Fibroblast of the aortic adventitia (primary cell): Measurements from ENCODE around the gene ENTPD1. TPM values are rescaled to one million over a fixed set of nuclear protein-coding genes. Genes with fewer than 3 reads are reported as not detected.
"Not testable (repeated sequence)": the region's sequence is repeated elsewhere in the genome, so short reads cannot be mapped to it uniquely, and the experiment has no call there.

Experiments
- DNase-seq: peaks from one replicate; pipeline ENCODE4 v3.0.0-alpha.2; 2010; ENCODE audit warnings: low read depth
- H3K4me3 ChIP-seq: 2 replicates; pipeline ENCODE4 v1.5.1; 2011; ENCODE audit warnings: low read depth, mild to moderate bottlenecking, control low read depth, low read length, moderate library complexity
- total RNA-seq: library from RNA; depleted of rRNA; stranded (reverse); fragments of >200 nt; gene quantifications from 2 replicates; pipeline ENCODE4 v1.2.3, GENCODE V29; 2012; ENCODE audit warnings: low replicate concordance
- TF ChIP-seq, protein P1 (sequence below): IDR thresholded peaks from 2 replicates; pipeline ENCODE4 v1.5.1; 2011; ENCODE audit warnings: mild to moderate bottlenecking, low read length, control low read depth, inconsistent platforms; ENCODE audit not compliant: insufficient read depth

ENTPD1 gene
- total RNA-seq, 1 donor: 0.09 TPM

DNA sequence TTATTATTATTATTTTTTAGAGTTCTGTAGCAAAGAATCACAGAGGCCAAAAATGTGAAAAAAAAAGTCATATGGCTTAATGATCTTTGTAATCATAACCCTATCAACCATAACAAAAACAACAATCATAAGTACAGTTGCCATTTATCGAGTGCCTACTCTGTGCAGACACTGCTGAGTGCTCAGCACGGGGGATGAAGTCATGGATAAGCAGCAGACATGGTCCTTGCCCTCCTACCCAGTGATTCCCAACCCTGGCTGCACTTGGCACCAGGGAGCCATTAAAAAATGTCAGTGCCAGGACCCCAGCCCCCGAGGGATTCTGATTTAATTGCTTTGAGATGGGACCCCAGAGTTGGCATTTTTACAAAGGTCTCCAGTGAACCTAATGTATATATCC lies 38.2 kb downstream of the ENTPD1 start:
- no peak for DNase-seq
- TF ChIP-seq, protein P1, sequence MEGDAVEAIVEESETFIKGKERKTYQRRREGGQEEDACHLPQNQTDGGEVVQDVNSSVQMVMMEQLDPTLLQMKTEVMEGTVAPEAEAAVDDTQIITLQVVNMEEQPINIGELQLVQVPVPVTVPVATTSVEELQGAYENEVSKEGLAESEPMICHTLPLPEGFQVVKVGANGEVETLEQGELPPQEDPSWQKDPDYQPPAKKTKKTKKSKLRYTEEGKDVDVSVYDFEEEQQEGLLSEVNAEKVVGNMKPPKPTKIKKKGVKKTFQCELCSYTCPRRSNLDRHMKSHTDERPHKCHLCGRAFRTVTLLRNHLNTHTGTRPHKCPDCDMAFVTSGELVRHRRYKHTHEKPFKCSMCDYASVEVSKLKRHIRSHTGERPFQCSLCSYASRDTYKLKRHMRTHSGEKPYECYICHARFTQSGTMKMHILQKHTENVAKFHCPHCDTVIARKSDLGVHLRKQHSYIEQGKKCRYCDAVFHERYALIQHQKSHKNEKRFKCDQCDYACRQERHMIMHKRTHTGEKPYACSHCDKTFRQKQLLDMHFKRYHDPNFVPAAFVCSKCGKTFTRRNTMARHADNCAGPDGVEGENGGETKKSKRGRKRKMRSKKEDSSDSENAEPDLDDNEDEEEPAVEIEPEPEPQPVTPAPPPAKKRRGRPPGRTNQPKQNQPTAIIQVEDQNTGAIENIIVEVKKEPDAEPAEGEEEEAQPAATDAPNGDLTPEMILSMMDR: no peak
- H3K4me3 ChIP-seq: no peak overlapping the region

DNA sequence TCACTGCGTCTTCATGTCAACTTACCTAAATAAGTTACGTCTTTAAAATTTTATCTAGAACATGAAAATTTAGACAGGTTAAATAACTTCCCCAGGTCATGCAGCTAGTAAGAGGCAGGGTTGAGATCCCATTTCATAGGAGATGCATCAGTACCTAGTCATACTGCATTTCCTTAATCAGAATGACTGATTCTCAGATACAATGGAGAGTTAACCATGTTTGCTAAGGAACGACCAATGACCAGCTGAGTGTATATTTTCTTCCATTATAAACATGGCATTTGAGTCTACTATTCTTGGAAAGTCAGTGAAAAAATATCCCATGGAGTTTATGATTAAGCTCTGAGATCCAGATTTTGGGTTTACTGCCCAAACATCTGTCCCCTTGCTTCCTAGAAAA lies 39.6 kb downstream of the ENTPD1 start:
- TF ChIP-seq, protein P1: no peak
- no peak overlapping the region for H3K4me3 ChIP-seq
- DNase-seq: no peak

DNA sequence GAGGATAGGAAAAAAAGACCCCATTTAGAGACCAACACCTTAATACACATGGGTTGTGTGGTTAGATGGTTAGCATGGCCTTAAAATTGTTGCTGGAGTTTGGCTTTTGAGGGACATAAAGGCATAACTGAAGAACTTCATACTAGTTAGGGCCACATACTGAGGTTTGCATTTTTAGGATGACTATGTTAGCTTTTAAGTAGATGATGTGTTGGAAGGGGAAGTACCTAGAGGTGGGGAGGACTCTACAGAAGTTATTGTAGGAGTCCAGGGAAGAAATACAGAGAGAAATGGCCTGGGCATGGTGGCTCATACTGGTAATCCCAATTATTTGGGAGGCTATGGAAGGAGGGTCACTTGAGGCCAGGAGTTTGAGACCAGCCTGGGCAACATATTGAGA lies 40.5 kb downstream of the ENTPD1 start:
- no peak overlapping the region for H3K4me3 ChIP-seq
- DNase-seq: no peak
- TF ChIP-seq, protein P1: no peak

DNA sequence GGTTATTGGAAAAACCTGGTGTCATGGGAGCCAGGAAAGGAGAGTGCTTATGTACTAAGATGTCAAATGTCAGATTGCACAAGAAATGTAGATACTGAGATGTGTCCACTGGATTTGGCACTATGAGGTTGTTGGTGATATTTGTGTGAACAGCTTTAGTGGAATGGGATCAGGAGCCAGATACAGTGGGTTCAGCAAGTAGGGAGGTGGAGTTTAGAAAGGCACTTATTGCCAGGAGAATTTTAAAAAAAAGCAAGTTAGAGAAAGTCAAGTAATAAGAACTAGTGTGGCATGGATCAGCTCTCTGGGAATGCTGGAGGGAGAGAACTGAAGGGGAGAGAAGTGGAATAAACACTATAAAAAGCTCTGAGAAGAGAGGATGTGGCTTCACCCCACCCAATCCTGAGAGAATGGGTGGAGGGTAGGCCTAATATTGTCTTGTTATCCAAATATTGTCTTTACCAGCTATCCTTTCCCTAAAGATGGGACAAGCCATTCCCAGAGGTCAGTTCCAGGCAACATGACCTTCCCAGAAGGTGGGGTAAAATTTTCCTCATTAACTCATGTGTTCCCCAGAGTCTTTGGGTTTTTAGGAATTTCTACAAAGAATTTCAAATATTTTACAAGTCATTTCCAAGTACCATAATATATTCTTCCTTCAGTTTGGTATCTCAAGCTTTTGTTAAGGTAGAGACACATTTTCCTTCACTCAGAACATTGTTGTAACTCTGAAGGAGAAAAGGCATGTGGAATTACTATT lies 42.3 kb downstream of the ENTPD1 start:
- H3K4me3 ChIP-seq: no peak overlapping the region
- DNase-seq: peak; percentile 34
- TF ChIP-seq, protein P1: no peak

DNA sequence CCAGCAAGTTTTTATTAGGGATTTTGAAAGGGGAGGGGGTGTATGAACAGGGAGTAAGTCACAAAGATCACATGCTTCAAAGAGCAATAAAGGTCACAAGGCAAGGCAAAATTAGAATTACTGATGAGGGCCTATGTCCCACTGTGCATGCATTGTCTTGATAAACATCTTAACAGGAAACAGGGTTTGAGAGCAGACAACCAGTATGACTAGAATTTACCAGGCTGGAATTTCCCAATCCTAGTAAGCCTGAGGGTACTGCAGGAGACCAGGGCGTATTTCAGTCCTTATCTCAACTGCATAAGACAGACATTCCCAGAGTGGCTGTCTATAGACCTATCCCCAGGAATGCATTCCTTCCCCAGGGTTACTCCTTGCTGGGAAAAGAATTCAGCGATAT lies 44.3 kb downstream of the ENTPD1 start:
- DNase-seq, H3K4me3 ChIP-seq: not testable (repeated sequence)

DNA sequence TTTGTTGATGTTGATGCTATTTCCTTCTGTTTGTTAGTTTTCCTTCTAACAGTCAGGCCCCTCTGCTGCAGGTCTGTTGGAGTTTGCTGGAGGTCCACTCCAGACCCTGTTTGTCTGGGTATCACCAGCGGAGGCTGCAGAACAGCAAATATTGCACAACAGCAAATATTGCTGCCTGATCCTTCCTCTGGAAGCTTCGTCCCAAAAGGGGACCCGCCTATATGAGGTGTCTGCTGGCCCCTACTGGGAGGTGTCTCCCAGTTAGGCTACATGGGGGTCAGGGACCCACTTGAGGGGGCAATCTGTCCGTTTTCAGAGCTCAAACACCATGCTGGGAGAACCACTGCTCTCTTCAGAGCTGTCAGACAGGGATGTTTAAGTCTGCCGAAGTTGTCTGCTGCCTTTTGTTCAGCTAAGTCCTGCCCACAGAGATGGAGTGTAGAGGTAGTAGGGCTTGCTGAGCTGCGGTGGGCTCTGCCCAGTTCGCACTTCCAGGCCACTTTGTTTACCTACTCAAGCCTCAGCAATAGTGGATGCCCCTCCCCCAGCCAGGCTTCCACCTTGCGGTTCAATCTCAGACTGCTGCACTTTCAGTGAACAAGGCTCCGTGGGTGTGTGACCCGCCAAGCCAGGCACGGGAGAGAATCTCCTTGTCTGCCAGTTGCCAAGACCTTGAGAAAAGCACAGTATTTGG lies 50.9 kb downstream of the ENTPD1 start:
- not testable (repeated sequence) for H3K4me3 ChIP-seq, DNase-seq

DNA sequence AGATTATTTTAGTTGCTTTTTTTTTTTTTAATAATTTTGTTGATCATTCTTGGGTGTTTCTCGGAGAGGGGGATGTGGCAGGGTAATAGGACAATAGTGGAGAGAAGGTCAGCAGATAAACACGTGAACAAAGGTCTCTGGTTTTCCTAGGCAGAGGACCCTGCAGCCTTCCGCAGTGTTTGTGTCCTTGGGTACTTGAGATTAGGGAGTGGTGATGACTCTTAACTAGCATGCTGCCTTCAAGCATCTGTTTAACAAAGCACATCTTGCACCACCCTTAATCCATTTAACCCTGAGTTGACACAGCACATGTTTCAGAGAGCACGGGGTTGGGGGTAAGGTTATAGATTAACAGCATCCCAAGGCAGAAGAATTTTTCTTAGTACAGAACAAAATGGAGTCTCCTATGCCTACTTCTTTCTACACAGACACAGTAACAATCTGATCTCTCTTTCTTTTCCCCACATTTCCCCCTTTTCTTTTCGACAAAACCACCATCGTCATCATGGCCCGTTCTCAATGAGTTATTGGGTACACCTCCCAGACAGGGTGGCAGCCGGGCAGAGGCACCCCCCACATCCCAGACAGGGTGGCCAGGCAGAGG lies 52.8 kb downstream of the ENTPD1 start:
- not testable (repeated sequence) for DNase-seq, H3K4me3 ChIP-seq

DNA sequence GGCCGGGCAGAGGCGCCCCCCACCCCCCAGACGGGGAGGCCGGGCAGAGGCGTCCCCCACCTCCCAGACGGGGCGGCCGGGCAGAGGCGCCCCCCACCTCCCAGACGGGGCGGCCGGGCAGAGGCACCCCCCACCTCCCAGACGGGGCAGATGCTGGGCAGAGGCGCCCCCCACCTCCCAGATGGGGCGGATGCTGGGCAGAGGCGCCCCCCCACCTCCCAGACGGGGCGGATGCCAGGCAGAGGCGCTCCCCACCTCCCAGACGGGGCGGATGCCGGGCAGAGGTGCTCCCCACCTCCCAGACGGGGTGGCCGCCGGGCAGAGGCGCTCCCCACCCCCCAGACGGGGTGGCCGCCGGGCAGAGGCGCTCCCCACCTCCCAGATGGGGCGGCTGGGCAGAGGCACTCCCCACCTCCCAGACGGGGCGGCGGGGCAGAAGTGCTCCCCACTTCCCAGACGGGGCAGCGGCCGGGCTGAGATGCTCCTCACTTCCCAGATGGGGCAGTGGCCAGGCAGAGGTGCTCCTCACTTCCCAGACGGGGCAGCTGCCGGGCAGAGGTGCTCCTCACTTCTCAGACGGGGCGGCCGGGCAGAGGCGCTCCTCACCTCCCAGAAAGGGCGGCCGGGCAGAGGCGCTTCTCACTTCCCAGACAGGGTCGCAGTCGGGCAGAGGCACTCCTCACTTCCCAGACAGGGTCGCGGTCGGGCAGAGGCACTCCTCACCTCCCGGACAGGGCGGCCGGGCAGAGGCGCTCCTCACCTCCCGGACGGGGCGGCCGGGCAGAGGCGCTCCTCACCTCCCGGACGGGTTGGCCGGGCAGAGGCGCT lies 53.6 kb downstream of the ENTPD1 start:
- TF ChIP-seq, protein P1: no peak
- DNase-seq: no peak
- H3K4me3 ChIP-seq: no peak overlapping the region
